A172 (cell line): ENCODE results near the gene FUCA2. TPM values are rescaled to one million over a fixed set of nuclear protein-coding genes. Genes with fewer than 3 reads are reported as not detected.
"Not testable (repeated sequence)": the region's sequence is repeated elsewhere in the genome, so short reads cannot be mapped to it uniquely, and the experiment has no call there.

ENCODE experiments used
- DNase-seq: peaks from one replicate; pipeline ENCODE4 v3.0.0-alpha.2; 2015; ENCODE audit warnings: low spot score
- total RNA-seq: library from RNA; depleted of rRNA; stranded (reverse); fragments of >200 nt; shearing (Covaris generic); gene quantifications from 2 replicates; pipeline ENCODE4 v1.2.3, GENCODE V29; 2014

Gene FUCA2
- total RNA-seq, 1 experiment from 2014 or later, result 95.2 TPM

- no peak for DNase-seq
Measured at GRCh38 chr6:143498428-143498827, 13.1 kb downstream of the FUCA2 start.

DNA sequence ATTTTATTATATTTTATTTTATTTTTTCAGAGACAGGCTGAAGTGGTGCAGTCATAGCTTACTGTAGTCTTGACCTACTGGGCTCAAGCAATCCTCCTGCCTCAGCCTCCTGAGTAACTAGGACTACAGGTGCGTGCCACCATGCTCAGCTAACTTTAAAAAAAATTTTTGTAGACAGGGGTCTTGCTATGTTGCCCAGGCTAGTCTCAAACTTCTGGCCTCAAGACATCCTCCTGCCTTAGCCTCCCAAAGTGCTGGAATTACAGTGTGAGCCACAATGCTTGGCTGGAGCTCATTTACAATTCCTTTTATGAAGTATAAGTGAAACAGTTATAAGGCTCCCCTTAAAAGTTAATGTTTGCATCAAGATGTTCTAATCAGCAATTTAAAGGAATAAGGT, 14.5 kb downstream of the FUCA2 start:
- DNase-seq, result no peak

- no peak for DNase-seq
Measured at GRCh38 chr6:143490775-143491174, 20.7 kb downstream of the FUCA2 start.

GRCh38 chr6:143490244-143490643, 21.3 kb downstream of the FUCA2 start:
- DNase-seq, result no peak

GRCh38 chr6:143486752-143487151, 24.8 kb downstream of the FUCA2 start:
- no peak for DNase-seq

DNA sequence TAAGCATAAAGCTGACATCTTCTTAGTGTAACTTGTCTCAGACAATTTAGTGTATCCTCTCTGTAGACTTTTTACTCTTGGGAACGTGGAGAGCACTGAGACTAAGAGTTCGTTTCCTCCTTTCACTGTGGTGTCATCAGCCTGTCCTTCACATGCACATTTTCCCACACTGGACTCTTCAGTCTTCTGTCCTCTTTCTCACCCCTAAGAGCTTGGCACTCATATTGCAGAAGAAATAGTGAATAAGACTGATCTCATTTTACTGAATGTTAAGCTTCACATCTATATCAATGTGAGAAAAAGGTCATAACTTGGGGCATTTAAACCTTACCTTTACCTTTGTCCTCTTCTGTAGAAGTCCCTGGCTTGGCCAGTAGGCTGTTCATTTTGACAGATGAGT, 25.6 kb downstream of the FUCA2 start:
- DNase-seq, result no peak

DNA sequence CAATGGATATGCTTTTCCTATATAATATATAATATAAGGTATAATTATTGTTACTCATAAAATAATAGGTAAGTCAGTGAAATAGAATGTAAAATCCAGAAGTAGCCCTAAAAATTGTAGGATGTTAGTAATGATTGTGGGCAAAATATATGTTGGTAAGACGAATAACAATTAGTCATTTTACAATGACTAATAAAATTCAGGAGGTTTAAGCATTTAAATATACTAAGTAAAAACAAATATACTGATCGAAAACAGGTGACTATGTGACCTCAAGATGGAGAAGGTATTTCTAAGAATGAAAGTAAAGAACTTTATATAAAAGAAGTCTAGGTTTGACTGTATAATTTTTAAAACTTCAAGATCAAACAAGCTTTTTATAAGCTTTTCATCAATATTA, 28.9 kb downstream of the FUCA2 start:
- no peak for DNase-seq

GRCh38 chr6:143478479-143479062, 32.9 kb downstream of the FUCA2 start:
- no peak for DNase-seq

DNA sequence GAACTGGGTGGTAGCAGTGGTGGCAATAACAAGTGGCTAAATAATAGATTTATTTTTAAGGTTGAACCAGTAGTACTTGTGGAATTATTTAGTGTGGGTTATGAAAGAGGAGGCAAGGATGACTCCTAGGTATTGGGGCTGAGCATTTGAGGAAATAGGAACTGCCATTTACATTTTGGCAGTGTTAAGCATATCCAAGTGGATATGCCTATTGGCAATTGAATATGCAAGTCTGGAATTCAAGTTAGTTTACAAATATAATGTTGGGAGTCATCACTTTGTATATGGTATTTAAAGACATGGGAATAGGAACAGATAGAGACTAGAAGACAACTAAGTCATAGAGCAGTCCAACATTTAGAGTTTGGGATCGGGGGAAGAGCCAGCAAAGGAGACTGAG, 35.0 kb downstream of the FUCA2 start:
- DNase-seq, result no peak

GRCh38 chr6:143471822-143472221, 39.7 kb downstream of the FUCA2 start:
- DNase-seq, result no peak

- not testable (repeated sequence) for DNase-seq
Measured at GRCh38 chr6:143468823-143469222, 42.7 kb downstream of the FUCA2 start.

DNA sequence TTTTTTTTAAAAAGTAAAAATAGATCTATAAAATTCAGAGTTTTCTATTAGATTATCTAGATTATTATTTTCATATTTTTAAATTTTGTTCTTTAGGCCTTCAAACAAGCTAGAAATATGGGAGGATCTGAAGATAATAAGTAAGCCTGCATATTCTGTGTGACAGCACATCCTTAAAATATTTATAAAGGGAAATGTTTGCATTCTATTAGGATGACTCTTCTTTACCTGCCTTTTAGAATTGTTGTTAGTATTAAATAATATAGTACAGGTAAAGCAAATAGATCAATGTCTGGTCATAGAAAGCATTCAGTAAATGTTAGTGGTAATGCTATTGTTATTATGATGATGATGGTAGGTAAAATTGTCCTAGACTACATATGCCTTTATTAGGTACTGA, 43.5 kb downstream of the FUCA2 start:
- no peak for DNase-seq

DNA sequence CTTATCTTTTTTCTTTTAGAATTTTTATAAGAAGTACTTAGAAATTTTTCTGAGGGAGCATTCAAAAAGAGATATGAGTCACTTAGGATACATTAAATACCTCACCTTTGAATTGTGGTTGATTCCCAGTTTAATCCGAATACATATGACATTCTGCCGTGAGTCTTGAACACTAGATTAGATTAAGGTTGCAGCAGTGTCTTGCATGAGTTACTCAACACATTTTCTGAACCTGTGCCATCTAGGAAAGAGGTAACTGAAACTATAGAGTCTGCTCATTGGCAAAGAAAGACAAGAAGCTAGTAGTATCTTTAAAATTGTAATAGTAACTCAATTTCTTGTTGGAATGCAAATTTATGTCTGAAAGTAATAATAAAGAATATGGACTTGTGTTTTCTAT, 46.0 kb downstream of the FUCA2 start:
- DNase-seq, result no peak

DNA sequence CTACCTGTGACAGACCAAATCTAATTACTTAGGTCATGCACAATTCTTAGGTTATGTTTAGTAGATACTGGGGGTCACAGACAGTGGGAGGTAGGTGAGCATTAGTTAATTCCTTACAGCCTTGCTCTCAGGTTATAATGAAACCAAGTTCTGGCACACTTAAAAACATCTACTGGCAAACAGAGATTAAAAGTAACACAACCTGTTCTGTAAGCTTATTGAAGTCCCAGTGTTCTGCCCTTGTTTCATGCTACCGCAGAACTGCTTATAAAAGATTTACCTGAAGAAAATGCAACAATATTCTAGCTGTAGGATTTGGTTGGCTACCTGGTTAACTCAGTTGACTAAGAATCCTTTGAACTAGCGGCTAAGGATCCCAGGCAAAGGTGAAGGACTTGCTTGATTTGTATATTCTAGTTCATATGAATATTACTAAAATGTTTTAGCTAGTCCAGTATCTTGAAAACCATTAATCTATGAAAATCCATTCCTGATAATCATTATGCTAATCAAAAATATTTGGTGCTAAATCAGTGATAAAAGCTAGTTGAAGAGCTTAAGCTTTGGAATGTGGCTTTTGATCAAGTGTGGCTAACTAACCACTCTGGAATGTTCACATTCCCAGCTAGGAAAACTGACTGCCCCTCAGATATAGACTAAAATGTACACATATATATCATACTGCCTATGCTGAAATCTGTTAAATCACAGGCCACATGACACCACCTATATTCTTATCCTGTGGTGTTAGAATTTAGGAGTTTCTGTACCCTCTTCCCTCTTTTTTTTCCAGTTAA, 53.8 kb downstream of the FUCA2 start:
- no peak for DNase-seq

DNA sequence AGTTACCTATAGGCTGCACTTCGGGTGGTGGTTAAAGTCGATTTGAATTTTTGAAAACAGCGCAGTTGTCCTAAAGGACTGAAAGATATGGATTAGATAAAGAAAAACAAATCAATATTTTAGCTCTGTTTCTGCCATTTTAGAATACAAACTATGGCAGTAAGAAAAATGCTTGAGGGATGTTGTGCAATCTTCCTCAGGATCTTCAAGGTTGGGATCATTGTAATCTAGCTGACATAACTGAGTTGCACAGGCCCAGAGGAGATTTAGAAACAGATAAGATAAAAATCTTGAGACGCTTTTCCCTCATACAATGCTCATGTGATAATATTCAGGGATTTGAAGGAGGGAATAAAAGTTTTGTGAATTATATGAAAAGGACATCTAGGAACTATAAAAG, 60.0 kb downstream of the FUCA2 start:
- no peak for DNase-seq

DNA sequence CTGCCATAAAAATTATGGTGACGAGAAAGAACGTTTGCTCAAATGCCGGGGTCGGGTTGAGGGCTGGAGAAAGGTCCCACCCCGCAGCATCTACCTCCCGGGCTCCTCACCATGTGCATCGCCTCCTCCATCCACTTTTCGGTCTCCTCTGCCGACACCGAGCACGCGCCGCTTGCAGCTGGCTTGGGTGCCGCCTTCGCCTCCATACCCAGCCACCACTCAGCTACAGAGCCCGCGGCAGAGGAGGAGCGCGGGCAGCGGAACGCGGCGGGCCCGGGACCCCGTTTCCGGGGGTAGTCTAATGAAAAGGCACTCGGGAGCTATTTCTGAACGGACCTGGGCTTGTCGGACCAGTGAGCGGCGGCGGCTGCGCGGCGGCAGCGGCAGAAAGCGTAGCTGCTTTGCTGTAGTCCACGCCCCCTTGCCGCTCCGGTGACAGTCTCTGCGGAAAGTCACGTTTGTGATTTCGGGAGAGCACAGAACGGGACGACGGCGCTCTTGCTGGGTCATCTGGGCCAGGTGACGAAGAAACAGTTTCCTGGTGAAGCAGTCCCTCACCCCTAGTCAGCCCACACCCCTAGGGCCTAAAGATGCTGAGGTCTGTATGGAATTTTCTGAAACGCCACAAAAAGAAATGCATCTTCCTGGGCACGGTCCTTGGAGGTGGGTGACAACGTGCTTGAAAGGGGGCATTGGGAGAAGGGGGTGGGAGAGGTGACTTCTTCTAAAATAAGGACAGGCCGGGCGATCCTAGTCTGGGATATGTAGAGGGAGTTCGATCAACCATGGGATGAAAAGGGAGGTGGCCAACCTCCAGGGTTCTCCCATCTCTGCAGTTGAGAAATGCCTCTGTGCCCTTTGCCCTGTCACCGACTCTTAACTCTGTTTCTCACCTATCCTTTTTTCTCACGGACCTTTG, 60.8 kb downstream of the FUCA2 start, which contains the start of the genes ADAT2 and PEX3:
Gene ADAT2, minus strand, starts transcription at position 243 of the 919 bp plus-strand sequence. Its CDS starts 37 bp downstream, at position 206.
Gene PEX3, plus strand, starts transcription at position 353 of the 919 bp plus-strand sequence. Its CDS starts 238 bp downstream, at position 591.
- peak; percentile 83 for DNase-seq

GRCh38 chr6:143449714-143450452, 61.6 kb downstream of the FUCA2 start:
- peak; percentile 11 for DNase-seq

- DNase-seq, result no peak
Measured at GRCh38 chr6:143449082-143449713, 62.3 kb downstream of the FUCA2 start.

GRCh38 chr6:143447865-143448264, 63.7 kb downstream of the FUCA2 start:
- DNase-seq, result not testable (repeated sequence)
